Stimulated activated CD8-positive, alpha-beta memory T cell treated with anti-CD3 and anti-CD28 coated beads, Interleukin-12 subunit alpha, Interleukin-12 subunit beta, amount 100 ng/mL, for 24 hours (primary cell): ENCODE results near the gene NUP210.

Source experiments
- DNase-seq: peaks from one replicate; pipeline ENCODE4 v3.0.0-alpha.2; 2020; ENCODE audit errors: extremely low read depth

Gene NUP210

DNA sequence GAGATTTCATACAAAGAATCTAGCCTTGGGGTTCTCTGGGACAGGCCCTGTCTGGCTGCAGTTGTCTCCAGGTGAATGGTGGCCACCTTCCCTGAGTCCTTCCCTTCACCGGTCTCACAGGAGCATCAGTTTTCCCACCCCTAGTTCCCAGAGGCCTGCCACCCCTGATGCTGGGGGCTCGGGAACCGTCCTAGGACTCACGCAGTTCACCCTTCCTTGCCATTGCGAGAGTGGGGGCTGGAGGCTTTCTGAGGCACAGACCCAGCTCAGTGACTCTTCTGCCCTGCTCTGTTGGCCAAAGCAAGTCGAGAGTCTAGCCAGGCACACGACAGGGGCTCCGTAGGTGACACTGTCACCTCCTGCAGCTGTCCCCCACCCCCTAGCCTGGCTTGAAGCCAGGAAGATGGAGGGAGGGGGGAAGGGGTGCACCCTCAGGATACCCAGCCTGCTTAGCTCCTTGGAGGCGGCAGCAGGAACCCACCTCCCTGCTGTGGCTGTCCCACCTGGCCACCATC is 130.3 kb downstream of the NUP210 start:
- DNase-seq = no peak

DNA sequence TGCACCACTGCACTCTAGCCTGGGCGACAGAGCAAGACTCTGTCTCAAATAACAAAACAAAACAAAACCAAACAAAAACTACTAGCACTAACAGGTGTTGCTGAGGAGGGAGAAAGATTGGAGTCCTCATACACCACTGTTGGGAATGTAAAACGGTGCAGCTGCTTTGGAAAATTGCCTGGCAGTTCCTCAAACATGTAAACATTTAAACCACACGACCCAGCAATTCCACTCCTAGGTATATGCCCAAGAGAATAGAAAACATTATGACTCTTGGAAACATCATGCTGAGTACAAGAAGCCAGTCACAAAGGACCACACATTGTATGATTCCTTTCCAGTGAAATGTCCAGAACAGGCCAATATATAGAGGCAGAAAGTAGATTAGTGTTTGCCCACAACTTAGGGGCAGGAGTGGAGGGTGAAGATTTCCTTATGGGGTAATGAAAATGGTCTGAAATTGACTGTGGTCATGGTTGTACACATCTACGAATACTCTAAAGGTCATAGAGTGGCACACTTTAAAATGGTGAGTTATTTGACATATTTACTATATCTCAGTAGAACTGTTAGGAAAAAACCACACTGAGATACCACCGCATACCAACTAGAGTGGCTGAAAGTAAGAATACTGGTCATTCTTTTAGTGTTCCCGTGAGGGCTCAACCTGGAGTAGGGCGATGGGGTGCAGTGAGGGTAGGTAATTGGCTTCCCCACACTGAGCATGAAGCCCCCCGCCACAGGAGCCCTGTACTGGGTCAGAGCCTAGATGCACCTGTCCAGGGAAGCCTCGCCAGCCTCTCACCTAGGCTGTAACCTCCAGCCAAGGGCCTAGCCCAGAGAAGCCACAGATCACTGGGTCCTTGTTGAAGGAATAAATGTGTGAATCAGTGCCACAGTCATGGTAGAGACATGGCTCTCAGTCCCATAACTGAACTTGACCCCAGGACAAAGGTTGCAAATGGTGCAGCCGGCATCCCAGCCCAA is 131.1 kb downstream of the NUP210 start:
- DNase-seq = no peak

DNA sequence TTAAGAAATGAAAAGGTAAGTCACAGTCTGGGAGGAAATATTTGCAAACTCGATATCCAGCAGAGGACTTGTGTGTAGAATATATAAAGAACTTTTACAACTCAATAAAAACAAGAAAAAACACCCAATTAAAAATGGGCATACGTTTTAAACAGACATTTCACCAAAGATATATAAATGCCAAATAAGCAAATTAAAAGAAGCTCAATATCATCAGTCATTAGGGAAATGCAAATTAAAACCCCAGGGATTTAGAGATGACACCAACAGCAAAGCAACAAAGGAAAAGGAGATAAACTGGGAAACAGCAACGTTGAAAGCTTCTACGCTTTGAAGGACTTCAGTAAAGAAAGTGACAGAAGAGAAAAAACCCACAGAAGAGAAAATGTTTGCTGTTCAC is 132.3 kb downstream of the NUP210 start:
- no peak for DNase-seq

DNA sequence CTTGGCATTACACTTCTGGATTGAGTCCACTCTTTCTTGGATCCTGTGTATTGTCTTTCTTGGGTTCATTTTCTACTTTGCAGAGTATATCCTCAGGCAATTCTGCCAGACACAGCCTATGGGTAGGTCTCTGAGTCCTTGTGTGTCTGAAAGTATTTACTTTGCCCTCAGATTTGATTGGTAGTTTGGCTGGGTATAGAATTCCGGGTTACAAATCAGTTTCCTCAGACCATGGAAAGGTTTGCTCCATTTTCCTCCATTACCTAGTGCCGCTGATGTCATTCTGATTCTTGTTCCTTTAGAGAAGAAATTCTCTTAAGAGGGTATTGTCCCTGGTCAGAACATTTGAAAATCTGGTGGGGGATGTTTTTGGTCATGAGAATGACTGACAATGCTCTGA is 133.2 kb downstream of the NUP210 start:
- no peak for DNase-seq

DNA sequence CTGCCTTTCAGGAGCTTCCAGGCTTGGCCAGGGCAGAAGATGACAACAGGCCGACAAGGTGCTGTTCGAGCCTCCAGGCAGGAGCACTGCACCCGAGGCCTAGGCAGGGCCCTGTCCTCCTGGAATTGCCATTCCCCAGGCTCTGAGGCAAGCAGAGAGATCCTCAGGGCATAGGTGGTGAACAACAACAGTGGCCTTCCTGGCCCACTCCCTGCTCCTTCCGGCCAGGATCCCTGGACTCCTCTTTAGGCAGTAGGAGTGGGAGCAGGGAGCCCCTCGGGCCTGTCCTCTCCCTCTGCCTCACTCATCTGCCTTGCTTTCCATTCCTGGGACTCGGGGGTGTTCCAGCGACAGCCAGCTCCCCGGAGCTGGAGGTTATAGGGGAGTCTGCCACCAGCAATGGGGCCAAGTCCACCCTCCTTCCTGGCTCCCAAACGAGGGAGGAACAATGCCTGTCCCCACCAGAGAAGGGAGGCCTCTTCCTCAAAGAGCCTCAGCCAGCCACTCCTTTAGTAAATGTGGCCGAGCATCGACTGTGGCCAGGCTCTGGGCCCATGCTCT is 135.0 kb downstream of the NUP210 start:
- no peak for DNase-seq

DNA sequence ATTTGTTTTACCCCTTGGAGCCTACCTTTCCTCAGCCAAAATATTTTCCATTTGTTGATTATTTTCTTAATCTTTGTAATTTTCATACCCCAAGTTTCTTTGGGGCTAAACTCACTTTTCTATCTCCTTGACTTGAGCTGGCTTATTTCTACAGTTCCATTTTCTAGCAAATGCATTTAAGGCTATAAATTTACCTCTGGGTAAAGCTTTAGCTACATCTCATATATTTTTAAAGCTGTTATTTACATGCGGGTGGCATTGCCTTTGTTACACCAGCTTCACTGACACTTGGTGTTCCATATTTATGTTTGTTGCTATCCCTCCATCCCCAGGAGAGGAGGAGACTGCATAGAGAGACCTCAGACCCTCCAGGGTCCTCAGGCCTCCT is 136.3 kb downstream of the NUP210 start:
- no peak for DNase-seq

DNA sequence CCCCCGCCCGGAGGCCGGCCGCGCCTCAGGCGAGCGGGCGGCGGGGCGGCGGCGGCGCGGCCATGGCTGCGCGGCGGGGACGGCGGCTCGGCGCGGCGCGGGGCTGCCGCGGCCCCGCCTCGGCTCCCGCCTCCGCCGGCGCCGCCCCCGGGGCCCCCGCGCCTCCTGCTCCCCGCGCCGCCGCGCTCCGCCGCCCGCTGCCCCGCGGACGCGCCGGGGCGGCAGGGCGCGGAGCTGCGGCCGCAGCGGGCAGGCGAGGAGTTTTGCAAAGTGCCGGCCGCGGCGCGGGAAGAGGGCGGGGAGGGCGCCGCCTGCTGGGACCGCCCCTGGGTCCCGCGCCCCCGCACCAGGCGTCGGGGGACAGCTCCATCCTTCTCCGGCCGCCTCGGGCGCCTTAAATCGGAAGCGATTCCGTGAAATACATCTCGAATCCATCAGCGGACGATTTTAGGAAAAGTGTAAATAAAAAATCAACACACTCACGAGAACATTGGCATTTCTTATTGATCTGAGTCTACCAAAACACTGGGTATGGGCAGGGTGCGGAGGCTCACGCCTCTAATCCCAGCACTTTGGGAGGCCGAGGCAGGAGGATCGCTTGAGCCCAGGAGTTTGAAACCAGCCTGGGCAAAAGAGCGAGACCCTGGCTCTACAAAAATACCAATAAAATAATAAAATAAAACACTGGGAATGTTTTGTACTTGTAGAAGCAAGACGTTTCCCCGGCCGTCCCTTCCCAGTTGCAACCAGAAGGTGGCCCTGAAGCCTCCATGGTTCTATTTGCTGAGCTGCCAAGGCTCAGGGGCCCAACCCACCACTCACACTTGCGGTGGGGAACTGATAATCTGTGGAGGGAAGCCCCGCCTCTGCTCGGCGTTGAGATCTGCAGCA is 136.9 kb downstream of the NUP210 start:
- DNase-seq = no peak

DNA sequence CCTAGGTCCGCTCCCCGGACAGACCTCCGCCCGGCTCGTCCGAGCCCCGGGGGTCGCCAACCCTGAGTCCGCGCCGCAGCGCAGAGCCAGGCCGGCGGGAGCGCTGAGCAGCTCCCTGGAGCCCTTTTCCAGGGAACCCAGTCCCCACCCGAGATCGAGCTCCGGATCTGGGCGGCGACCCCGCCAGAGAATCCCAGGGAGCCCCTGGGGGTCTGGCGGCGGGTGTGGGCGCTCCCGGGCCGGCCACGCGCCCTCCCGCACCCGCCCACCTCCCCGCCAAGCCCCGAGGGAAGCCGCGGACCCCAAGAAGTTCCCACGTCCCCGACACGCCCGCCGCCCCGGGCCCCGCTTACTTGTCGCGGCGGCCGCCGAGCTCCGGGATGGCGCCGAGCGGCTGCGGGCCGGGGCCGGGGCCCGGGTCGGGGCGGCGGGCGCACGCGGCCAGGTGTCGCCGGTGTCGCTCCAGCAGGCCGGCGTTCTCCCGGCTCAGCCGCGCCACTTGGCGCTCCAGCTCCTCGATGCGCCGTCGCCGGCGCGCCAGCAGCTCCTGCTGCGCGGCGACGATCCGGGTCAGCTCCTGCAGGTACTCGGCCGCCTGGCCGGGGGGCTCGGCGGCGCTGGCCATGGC is 137.7 kb downstream of the NUP210 start:
- DNase-seq = no peak

DNA sequence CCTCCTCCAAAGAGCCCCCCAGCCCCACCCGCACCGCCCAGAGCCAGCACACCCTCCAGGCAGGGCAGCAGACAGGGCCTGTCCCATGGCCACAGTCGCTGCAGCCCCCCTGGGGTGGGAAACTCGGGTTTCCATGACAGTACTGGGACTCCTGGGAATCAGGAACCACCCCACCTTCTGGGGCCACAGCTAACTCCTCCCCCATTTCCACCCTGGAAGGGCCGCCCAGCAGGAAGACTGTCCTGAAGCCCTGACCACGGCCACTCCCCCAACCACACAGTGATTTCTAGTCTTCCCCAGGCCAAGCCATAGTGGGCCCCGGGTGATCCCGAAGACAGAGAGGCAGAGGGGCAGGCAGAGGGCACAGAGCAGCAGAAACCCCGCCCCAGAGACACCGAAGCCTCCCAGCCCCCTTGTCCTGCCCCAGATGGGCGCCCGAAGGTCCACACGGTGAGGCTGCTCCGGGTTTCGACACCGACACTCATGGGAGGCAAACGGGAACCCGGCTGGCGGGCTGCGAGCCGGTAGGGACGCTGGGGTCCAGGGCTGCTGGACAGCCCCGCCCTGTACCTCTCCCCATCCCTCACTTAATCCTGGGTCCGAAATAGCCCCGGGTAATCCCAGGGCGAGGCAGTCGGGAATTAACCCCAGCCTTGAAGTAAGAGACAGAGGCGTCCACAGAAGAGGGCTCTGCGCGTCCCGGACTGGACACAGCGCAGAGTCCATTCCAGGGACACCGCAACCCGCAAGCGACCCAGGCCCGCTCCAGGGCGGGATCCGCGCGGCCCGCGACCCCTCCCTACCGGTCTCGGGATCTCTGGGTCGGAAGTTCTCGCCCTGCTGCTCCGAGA is 138.4 kb downstream of the NUP210 start:
- no peak for DNase-seq

DNA sequence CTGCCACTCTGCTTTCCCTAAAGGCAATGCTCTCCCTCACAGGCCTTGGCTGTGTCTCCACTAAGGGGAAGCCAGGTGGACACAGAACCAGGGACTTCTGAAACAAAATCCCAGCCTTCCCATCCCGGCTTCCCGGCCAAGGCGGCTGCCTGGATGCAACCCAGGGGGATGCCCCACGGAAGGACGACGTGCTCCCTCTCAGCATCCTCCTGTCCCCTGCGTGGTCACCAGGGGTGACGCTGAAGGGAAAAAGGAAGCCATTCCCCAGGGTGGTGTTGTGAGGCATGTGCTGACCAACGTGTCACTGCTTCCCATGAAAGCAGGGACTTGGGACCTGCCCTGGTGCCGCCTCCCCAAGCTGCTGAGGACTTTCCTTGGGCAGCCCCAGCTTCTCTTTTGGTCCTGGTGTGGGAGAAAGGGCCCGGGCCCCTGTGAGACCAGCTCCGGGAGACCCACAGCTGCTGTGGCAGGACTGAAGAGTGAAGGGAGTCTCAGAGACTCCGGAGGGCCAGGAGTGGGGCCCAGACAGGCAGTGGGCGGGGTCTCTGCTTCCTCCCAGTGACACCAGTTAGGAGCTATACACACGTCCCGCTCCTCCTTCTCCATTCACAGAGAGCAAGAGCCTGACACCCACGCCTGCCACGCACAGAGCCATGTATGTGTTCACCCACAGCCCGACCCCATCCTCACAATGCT is 139.2 kb downstream of the NUP210 start:
- DNase-seq = no peak

DNA sequence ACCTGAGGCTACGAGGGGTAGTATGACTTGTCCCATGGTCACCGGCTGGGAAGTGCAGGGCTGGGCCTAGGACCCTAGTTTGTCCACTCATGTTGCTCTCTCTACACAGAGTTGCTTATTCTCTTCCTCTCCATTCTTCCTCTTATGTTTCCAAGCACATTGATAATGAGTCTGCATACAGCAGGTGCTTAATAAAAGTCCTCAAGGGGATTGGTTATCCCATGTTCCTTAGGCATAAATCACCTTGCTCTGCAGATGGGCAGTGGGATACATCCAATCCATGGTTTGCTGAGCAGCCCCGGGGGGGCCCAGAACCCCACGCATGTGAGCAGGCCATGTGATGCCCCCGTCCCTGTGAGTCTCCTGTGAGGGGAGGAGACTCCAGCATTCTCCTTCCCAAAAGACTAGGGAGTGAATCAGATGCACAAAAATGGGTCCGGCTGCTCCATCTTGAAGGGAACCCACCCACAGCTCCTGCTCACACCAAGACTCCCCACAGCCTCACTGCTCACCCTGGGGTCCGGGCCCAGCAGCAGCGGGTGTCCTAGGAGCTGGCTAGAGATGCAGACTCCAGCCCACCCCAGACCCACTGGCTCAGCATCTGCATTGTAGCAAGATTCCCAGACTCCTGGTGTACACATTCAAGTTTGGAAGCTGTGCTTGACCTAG is 139.9 kb downstream of the NUP210 start:
- no peak for DNase-seq

DNA sequence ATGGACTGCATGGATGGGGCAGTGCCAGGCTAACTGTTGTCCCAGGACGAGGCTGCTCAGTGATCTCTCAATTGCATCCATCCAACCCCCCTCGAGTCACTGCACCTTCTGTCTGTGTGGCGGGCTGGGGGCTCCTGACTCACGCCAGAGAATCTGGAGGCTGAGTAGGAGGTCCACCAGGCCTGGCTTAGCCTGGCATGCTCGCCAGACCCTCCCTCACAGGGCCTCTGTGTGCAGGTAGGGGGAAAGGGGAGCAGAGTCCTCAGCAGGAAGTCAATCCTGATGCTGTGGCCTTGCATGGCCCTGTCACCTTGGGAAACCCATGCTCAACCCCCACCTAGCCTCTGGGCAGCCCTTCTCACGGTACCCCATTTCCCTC is 140.6 kb downstream of the NUP210 start:
- DNase-seq = no peak

DNA sequence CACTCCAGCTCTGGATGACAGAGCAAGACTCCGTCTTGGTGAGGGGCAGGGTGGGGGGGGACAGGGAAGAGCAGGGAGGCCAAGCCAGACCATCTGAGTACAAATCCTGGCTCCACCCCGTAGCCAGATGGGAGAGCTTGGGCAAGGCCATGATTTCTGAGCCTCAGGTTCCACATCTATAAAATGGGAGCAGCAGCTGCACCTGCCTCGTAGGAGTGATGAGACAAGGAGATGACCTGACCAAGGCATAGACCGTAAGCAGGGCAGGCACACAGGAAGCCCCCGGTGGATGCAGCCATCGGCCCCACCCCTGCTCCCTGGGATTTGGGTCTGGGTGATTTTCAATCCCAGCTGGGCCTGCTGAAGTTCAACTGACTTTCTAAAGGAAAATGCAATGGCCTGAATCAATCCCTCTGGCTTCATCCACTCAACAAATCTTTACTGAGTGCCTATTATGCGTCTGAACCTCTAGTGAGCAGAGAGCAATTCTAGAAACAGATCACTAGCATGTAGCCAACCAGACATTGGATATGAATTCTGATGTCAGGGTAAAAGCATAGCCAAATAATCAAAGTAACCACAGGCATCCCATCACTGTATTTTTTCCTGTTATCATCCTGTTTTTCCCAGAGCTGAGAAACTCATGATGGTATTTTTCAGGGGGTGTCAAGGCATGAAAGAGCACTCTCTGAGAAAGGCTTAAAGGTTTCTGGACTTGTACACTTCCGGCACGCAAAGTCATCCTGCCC is 141.2 kb downstream of the NUP210 start:
- DNase-seq = no peak

DNA sequence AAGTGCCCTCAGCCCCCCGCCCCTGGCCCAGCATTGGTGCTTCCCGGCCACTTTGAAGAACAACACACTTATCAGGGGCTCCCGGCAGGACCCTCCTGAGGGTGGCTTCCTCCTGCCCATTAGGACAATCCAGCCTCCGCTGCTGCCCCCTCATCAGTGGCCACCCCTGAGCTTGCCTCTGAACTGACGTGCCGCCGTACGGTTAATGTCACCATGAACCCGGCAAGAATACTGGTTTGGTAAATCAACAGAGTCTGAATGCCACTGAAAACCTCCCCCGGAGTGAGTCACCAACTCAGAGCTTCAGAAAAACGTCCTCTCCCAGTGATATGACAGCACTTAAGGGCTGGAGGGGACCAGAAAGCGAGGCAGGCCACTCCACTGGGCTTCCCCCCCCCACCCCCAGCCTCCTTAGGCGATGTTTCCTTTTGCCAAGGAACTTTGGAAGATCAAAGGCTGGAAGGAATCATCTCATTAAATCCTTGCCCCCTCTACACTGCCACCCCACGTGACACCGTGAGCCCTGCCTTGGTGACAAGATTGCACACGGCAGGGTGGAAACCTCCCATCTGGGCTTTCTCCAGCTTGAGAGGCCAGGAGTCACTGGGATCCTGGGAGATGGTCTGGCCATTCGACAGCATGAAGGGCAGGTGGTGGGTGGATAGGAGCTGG is 142.1 kb downstream of the NUP210 start:
- DNase-seq = no peak

DNA sequence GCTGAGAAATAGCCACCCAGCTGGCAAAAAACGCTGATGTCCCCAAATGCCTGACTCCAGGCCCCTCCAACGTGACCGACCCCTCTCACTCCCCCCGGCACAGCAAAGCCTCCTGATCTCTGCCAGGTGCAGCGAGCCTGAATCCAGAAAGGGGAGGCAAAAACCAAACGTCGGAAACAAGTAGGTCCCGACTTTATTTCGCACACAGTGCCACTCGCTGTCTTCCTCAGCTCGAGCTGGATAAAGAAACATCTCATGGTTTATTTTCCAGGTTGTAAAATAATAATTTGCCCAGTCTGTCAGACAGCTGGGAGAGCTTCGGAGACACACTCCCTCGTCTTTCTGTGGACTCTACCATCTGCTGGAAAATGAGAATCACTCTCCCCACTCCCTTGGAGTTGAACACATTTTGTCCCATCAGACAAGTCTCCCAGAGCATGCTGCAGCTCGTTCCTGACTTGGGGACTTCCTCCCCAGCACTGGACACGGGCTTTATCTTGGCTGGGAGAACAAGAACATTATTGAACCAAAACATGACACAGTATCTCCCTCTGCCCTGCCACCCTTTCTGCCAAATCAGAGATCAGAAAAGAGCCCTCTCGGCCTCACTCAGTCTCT is 142.8 kb downstream of the NUP210 start:
- DNase-seq = no peak

DNA sequence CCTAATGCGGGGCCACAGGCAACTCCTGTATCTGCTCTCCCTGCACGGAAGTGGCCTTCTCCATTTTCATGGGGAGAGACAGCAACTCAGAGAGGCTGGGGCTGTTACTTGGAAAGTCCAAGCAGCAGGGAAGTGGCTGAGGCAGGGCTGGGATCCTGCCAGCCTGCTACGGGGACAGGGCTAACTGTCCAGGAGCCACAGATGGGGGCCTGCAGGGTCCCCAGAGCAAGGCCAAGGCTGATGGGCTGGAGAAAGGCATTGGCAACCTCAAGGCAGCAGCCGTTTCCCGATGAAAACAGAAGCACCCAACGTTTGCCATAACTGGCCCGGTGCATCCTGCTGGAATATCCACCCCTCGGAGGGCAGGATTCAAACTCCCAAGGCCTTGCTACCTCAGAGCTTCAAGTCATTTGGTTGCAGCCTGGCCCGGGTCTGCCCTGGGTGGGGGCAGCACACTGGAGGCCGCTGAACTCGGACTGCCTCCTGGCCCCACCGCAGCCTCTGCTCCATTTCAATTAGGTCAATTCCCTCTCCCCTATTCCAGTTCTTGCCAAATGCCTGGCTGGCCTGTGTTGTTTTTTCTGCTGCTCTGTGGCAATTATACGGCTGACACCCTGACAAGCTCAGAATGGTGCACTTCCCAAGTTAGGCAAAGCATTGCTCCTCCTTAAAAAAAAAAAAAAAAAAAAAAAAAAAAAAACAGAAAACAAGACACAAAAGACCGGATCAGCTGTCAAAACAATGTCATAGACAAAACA is 143.5 kb downstream of the NUP210 start:
- no peak for DNase-seq

DNA sequence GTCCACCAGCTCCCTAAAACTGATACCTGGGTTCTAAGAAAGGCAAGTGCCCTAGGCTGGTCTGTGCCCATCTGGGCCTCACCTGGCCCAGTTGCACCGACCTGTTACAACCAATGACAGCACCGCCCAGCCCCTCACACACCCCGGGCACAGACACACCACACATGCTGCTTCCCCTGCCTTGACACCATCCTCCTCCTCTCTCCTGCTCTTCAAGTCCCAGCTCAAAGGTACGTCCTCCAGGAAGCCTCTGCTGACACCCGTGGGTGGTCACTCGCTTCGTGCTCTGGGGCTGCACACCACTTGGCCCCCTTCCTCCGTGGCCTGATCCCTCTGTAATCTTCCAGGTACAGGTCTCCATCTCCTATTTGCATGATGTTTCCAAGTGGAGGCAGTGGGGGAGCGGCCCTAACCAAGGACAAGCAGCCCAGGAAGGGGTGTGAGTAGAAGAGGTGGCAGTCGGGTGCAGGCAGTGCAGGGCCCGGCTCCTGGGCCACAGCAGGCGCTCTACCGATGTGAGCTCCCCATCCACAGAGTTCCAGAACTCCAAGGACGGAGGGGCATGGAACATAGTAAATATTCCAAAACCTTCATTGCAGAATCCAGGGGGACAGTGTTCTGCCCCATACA is 144.6 kb downstream of the NUP210 start:
- DNase-seq = no peak
